H1 (cell line): ENCODE data around the gene ST3GAL3.

Experiments
- BACH1 ChIP-seq: IDR thresholded peaks from 2 replicates; pipeline ENCODE4 v1.6.1; 2012; ENCODE audit warnings: low read length, improper control_type of control experiment
- CREB1 ChIP-seq: IDR thresholded peaks from 2 replicates; pipeline ENCODE4 v1.6.1; 2012; ENCODE audit warnings: inconsistent platforms
- EZH2 ChIP-seq: fragments of 200-600 bp; sonication (generic); IDR thresholded peaks from 2 replicates; pipeline ENCODE4 v1.7.1; 2012; ENCODE audit warnings: low read depth, mild to moderate bottlenecking, moderate library complexity, low read length, inconsistent platforms; ENCODE audit not compliant: severe bottlenecking
- KDM5A ChIP-seq: fragments of 200-600 bp; IDR thresholded peaks from 2 replicates; pipeline ENCODE4 v1.7.1; 2012; ENCODE audit warnings: mild to moderate bottlenecking, low read length, inconsistent platforms, mixed read lengths
- PHF8 ChIP-seq: fragments of 200-600 bp; sonication (generic); conservative IDR thresholded peaks from 2 replicates; pipeline ENCODE4 v1.7.1; 2012; ENCODE audit warnings: low read depth, mild to moderate bottlenecking, inconsistent platforms, low read length, moderate library complexity
- POLR2A ChIP-seq, 2 experiments: IDR thresholded peaks; 1 replicate in 1 of 2; 2 replicates in 1 of 2; pipeline ENCODE4 v1.6.1; 2011; ENCODE audit warnings: low read depth in 2 of 2, low read length in 2 of 2, mild to moderate bottlenecking in 2 of 2; ENCODE audit errors: control extremely low read depth in 1 of 2
- POLR2AphosphoS5 ChIP-seq: IDR thresholded peaks from 2 replicates; pipeline ENCODE4 v1.6.1; 2011; ENCODE audit warnings: low read depth, low read length
- RAD21 ChIP-seq, 2 experiments: IDR thresholded peaks in 1 of 2; conservative IDR thresholded peaks in 1 of 2; 2 replicates each; pipeline ENCODE4 v1.6.1; 2011; ENCODE audit warnings: low read depth in 2 of 2, low read length in 2 of 2, improper control_type of control experiment in 1 of 2, inconsistent platforms in 1 of 2, mild to moderate bottlenecking in 1 of 2, moderate library complexity in 1 of 2
- SRF ChIP-seq: IDR thresholded peaks from 2 replicates; pipeline ENCODE4 v1.6.1; 2011; ENCODE audit warnings: mild to moderate bottlenecking, low read depth, low read length, moderate library complexity
- TEAD4 ChIP-seq: IDR thresholded peaks from 2 replicates; pipeline ENCODE4 v1.6.1; 2012; ENCODE audit warnings: low read depth, low read length, inconsistent platforms, mixed read lengths
- TF ChIP-seq, protein P1 (sequence below), 3 experiments: IDR thresholded peaks; 1 replicate in 2 of 3; 2 replicates in 1 of 3; pipeline versions ENCODE4 v1.5.1 to v1.6.1; 2011; ENCODE audit warnings: low read length in 3 of 3, mild to moderate bottlenecking in 3 of 3, inconsistent platforms in 2 of 3, low read depth in 1 of 3, moderate library complexity in 1 of 3; ENCODE audit not compliant: insufficient read depth in 1 of 3; ENCODE audit errors: control extremely low read depth in 1 of 3

DNA sequence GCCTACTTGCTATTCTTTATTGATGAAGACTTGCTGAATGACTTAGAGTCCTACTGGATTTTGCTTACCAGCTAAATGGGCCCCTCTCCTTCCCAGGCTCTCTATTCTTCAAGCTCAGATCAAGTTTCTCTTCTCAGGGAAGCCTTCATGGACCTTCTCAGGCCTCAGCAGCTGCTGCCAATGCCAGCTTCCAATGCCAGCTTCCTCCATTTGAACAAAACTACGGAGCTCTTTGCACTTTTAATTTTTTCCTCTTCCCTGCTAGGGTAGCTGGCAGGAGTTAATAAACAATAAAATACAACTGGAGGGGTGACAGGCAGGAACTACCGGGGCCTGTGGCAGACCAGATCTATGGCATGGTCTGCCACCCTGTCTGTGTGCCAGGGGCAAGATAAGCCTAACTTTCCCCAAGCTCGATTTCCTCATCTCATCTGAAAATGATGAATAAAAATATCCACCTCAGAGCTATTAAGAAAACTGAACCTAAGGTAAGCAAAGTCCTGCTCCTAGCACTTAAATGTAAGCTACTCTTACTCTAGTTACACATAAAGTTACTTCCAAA, 238.4 kb downstream of the ST3GAL3 start:
- TF ChIP-seq, protein P1, sequence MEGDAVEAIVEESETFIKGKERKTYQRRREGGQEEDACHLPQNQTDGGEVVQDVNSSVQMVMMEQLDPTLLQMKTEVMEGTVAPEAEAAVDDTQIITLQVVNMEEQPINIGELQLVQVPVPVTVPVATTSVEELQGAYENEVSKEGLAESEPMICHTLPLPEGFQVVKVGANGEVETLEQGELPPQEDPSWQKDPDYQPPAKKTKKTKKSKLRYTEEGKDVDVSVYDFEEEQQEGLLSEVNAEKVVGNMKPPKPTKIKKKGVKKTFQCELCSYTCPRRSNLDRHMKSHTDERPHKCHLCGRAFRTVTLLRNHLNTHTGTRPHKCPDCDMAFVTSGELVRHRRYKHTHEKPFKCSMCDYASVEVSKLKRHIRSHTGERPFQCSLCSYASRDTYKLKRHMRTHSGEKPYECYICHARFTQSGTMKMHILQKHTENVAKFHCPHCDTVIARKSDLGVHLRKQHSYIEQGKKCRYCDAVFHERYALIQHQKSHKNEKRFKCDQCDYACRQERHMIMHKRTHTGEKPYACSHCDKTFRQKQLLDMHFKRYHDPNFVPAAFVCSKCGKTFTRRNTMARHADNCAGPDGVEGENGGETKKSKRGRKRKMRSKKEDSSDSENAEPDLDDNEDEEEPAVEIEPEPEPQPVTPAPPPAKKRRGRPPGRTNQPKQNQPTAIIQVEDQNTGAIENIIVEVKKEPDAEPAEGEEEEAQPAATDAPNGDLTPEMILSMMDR (IDR thresholded peaks at IDR 0.05; ENCODE audit: control extremely low read depth in 1 of 3, insufficient read depth in 1 of 3, low read depth in 1 of 3, low read length in 3 of 3), result no peak
- TF ChIP-seq PHF8 (no peak), POLR2AphosphoS5 (no peak), SRF (no peak), POLR2A (IDR thresholded peaks at IDR 0.05; ENCODE audit: control extremely low read depth in 1 of 2, low read depth in 2 of 2, low read length in 2 of 2) (no peak; a peak in 1 of 3 replicates), EZH2 (no peak), TEAD4 (no peak), CREB1 (no peak), KDM5A (no peak), RAD21 (IDR thresholded peaks at IDR 0.05 in 1 of 2, conservative IDR thresholded peaks at IDR 0.05 in 1 of 2; ENCODE audit: low read depth in 2 of 2, low read length in 2 of 2) (no peak), BACH1 (no peak)
